Calu3 (cell line): Measurements from ENCODE around the gene BPHL. TPM values are rescaled to one million over a fixed set of nuclear protein-coding genes. Genes with fewer than 3 reads are reported as not detected.
"Not testable (repeated sequence)": the region's sequence is repeated elsewhere in the genome, so short reads cannot be mapped to it uniquely, and the experiment has no call there.

Experiments used
- BruUV-seq: library from RNA; stranded (reverse); fragments of 400-500 nt; replicated peaks from 2 replicates; lab custom pipeline; 2021; lab: Mats Ljungman, UMichigan
- CTCF ChIA-PET: fragments of 300-600 bp; sonication (Branson Sonifier 250); formaldehyde crosslinking; loops from one replicate; lab custom pipeline; 2022; ENCODE audit warnings: antibody characterized with exemption; lab: Charles Lee
- DNase-seq: peaks from one replicate; pipeline ENCODE4 v3.0.0; 2022
- H3K27ac Mint-ChIP-seq: one replicate; pipeline ENCODE4 v1.8.0; 2022; ENCODE audit warnings: mixed read lengths; ENCODE audit not compliant: unreplicated experiment
- H3K27me3 Mint-ChIP-seq: one replicate; pipeline ENCODE4 v1.8.0; 2022; ENCODE audit warnings: mixed read lengths; ENCODE audit not compliant: unreplicated experiment
- H3K36me3 Mint-ChIP-seq: one replicate; pipeline ENCODE4 v1.8.0; 2022; ENCODE audit warnings: mild to moderate bottlenecking, moderate library complexity, mixed read lengths; ENCODE audit not compliant: insufficient read depth, unreplicated experiment
- H3K4me1 Mint-ChIP-seq: one replicate; pipeline ENCODE4 v1.8.0; 2022; ENCODE audit warnings: mild to moderate bottlenecking, low read depth, mixed read lengths; ENCODE audit not compliant: unreplicated experiment
- H3K4me3 Mint-ChIP-seq: one replicate; pipeline ENCODE4 v1.8.0; 2022; ENCODE audit warnings: mild to moderate bottlenecking, low read depth, moderate library complexity, mixed read lengths; ENCODE audit not compliant: unreplicated experiment
- H3K9me3 Mint-ChIP-seq: one replicate; pipeline ENCODE4 v1.8.0; 2022; ENCODE audit warnings: low read depth, mixed read lengths; ENCODE audit not compliant: unreplicated experiment
- intact Hi-C: fragments of 100-400 bp; cut with micrococcal nuclease; formaldehyde crosslinking; loops from one replicate; pipeline ENCODE4 v1.10.0; 2022; ENCODE audit not compliant: unreplicated experiment
- total RNA-seq: library from RNA; stranded (reverse); gene quantifications from 2 replicates; pipeline ENCODE4 v1.2.3, GENCODE V29; 2022
- TF ChIP-seq, protein P1 (sequence below): fragments of 200-600 bp; IDR thresholded peaks from one replicate; pipeline ENCODE4 v1.8.0; 2022; ENCODE audit warnings: antibody characterized with exemption; ENCODE audit not compliant: unreplicated experiment

BPHL gene
- total RNA-seq, 1 experiment from 2014 or later, result 18.4 TPM

DNA sequence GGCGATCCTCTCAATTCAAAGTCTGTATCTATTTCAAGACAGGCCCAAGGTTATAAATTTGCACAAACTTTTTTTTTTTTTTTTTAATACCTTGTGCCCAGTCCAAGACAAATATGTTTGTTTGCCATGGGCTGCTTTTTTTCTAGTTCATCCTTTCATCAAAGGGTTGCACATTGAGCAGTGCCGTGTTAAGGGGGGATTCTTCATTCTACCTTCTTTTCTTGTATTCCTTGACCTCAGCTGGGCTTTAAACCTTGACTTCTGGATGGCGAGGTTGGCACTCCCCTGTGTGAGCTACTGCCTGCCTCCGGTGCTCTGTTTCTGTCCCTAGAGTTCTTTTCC lies 42.8 kb upstream of the BPHL start:
- DNase-seq, result no peak
- TF ChIP-seq, protein P1, sequence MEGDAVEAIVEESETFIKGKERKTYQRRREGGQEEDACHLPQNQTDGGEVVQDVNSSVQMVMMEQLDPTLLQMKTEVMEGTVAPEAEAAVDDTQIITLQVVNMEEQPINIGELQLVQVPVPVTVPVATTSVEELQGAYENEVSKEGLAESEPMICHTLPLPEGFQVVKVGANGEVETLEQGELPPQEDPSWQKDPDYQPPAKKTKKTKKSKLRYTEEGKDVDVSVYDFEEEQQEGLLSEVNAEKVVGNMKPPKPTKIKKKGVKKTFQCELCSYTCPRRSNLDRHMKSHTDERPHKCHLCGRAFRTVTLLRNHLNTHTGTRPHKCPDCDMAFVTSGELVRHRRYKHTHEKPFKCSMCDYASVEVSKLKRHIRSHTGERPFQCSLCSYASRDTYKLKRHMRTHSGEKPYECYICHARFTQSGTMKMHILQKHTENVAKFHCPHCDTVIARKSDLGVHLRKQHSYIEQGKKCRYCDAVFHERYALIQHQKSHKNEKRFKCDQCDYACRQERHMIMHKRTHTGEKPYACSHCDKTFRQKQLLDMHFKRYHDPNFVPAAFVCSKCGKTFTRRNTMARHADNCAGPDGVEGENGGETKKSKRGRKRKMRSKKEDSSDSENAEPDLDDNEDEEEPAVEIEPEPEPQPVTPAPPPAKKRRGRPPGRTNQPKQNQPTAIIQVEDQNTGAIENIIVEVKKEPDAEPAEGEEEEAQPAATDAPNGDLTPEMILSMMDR, result no peak
- Mint-ChIP-seq H3K27me3 (no peaks in the 10 kb centered on the region), H3K27ac (no peak overlapping the region), H3K4me3 (no peak overlapping the region), H3K9me3 (no peaks in the 10 kb centered on the region), H3K36me3 (peaks cover 4% of the 10 kb centered on the region), H3K4me1 (peaks cover 9% of the 10 kb centered on the region)
- intact Hi-C loops, result no loop called here
- CTCF ChIA-PET, result no interaction called here
- no TSS peak for BruUV-seq

DNA sequence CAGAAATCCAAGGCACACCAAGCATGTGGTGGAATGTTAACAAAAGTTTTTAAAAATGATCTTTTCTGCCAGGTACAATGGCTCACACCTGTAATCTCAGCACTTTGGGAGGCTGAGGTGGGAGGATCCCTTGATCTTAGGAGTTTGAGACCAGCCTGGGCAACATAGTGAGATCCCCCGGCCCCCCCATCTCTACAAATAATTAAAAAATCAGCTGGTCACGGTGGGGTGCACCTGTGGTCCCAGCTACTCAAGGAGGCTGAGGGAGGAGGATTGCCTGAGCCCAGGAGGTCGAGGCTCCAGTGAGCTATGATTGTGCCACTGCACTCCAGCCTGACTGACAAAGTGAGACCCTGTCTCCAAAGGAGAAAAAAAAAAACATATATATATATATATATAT lies 42.2 kb upstream of the BPHL start:
- H3K27ac Mint-ChIP-seq, result no peak overlapping the region
- H3K36me3 Mint-ChIP-seq, result no peaks in the 10 kb centered on the region
- no peaks in the 10 kb centered on the region for H3K27me3 Mint-ChIP-seq

DNA sequence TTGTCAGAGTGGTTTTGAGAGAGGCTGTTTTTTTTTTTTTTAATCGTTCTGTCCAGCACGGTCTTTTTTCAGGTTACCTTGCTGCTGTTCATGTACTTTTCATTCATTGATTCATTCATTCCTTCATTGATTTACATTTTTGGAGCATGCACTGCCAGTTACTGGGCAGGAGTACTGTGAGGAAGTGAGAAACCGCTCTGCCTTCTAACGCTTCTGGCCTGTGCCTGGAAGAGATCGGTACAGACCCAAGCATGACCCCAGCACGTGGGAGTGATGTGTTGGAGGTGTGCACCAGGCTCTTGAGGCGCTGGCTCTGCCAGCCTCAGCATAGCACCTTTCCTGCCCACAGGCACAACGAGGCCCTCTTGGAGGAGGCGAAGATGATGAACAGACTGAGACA lies 41.1 kb upstream of the BPHL start:
- TF ChIP-seq, protein P1, result no peak
- no peaks in the 10 kb centered on the region for H3K27me3 Mint-ChIP-seq
- no TSS peak for BruUV-seq
- H3K36me3 Mint-ChIP-seq, result peaks cover 7% of the 10 kb centered on the region
- H3K9me3 Mint-ChIP-seq, result no peaks in the 10 kb centered on the region
- DNase-seq, result no peak
- H3K4me1 Mint-ChIP-seq, result peaks cover 9% of the 10 kb centered on the region
- intact Hi-C loops, result no loop called here
- no peak overlapping the region for H3K4me3 Mint-ChIP-seq
- no peak overlapping the region for H3K27ac Mint-ChIP-seq
- CTCF ChIA-PET, result no interaction called here

More for the DNA sequence above, 42.2 kb upstream of the BPHL start:
- no TSS peak for BruUV-seq
- CTCF ChIA-PET, result no interaction called here
- TF ChIP-seq, protein P1, result no peak
- intact Hi-C loops, result no loop called here
- H3K9me3 Mint-ChIP-seq, result no peaks in the 10 kb centered on the region
- no peak for DNase-seq
- peaks cover 9% of the 10 kb centered on the region for H3K4me1 Mint-ChIP-seq
- no peak overlapping the region for H3K4me3 Mint-ChIP-seq

DNA sequence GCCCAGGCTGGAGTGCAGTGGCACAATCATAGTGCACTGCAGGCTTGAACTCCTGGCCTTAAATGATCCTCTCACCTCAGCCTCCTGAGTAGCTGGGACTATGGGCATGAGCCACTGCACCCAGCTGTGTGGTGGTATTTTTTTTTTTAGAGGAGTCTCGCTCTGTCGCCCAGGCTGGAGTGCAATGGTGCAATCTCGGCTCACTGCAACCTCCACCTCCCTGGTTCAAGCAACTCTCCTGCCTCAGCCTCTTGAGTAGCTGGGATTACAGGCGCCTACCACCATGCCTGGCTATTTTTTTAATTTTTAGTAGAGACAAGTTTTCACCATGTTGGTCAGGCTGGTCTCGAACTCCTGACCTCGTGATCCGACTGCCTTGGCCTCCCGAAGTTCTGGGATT lies 39.6 kb upstream of the BPHL start:
- intact Hi-C loops, H3K9me3 Mint-ChIP-seq, DNase-seq, H3K27me3 Mint-ChIP-seq, BruUV-seq, H3K4me1 Mint-ChIP-seq, H3K4me3 Mint-ChIP-seq, H3K27ac Mint-ChIP-seq: not testable (repeated sequence)
- CTCF ChIA-PET, result interaction anchor here (0.5 kb wide), 1 partner anchor 29 kb away, joined by 5 read pairs; no protein-coding TSS in a partner anchor
- peaks cover 12% of the 10 kb centered on the region for H3K36me3 Mint-ChIP-seq

DNA sequence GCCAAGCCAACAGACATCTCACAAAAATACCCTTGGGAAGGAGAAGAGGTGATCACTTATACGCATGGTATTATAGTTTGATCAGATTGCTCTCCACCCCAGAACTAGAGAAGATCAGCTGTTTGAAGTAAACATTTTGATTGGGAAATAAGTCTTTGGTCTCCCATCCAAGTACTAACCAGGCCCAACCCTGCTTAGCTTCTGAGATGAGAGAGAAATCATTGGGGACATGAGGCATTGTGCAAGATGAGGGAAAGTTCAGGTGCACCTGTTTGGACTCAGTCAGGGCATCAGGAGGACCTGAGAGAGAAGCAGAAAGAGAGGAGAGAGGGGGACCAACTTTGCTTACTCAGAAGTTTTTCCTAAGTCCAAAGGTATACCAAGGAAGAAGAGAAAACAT lies 38.8 kb upstream of the BPHL start:
- Mint-ChIP-seq H3K4me1 (peaks cover 9% of the 10 kb centered on the region), H3K27me3 (no peaks in the 10 kb centered on the region), H3K9me3 (no peaks in the 10 kb centered on the region), H3K36me3 (peaks cover 14% of the 10 kb centered on the region), H3K27ac (no peak overlapping the region), H3K4me3 (no peak overlapping the region)
- intact Hi-C loops, result no loop called here
- TF ChIP-seq, protein P1, result no peak
- DNase-seq, result no peak
- CTCF ChIA-PET, result no interaction called here
- BruUV-seq, result no TSS peak
